Stimulated activated CD4-positive, alpha-beta T cell treated with anti-CD3 and anti-CD28 coated beads, Interleukin-15, amount 100 ng/mL, for 1 hour (primary cell): ENCODE measurements around the gene NET1.
A peak's percentile ranks its signal among the peaks of the same experiment; 100 is the strongest.
"Not testable (repeated sequence)": the region's sequence is repeated elsewhere in the genome, so short reads cannot be mapped to it uniquely, and the experiment has no call there.

Source experiments
- DNase-seq, 2 donors: peaks; one replicate each; pipeline ENCODE4 v3.0.0-alpha.2; 2020; ENCODE audit warnings: low read depth in 1 of 2, low spot score in 1 of 2

Gene NET1

GRCh38 chr10:5412277-5412941, at the start of gene NET1:
Gene NET1, plus strand, starts transcription at chr10:5412557. Its CDS starts 136 bp downstream, at chr10:5412693.
- DNase-seq: peak; percentile 19 to 60

- no peak for DNase-seq
These were observed 49.5 kb upstream of the NET1 start for GRCh38 chr10:5362873-5363272.

- no peak for DNase-seq
These were observed 48.0 kb upstream of the NET1 start for GRCh38 chr10:5364374-5364773.

- no peak for DNase-seq
These were observed 47.4 kb upstream of the NET1 start, which contains the start of gene UCN3 for GRCh38 chr10:5364890-5365338. Gene UCN3, plus strand, starts transcription at chr10:5364966. Its CDS starts 8,755 bp downstream, at chr10:5373721.

GRCh38 chr10:5365928-5366327, 46.4 kb upstream of the NET1 start:
- no peak for DNase-seq

- DNase-seq: no peak
These were observed 42.8 kb upstream of the NET1 start for GRCh38 chr10:5369362-5370158.

- no peak for DNase-seq
These were observed 41.6 kb upstream of the NET1 start for GRCh38 chr10:5370493-5371352.

- no peak for DNase-seq
These were observed 39.0 kb upstream of the NET1 start for GRCh38 chr10:5373307-5373706.

- DNase-seq: no peak
These were observed 38.3 kb upstream of the NET1 start for GRCh38 chr10:5373891-5374611.

- no peak for DNase-seq
These were observed 35.9 kb upstream of the NET1 start for GRCh38 chr10:5376450-5376849.

- DNase-seq: not testable (repeated sequence)
These were observed 33.2 kb upstream of the NET1 start for GRCh38 chr10:5379202-5379601.

- DNase-seq: not testable (repeated sequence)
These were observed 32.0 kb upstream of the NET1 start for GRCh38 chr10:5380395-5380794.

- DNase-seq: no peak
These were observed 31.2 kb upstream of the NET1 start for GRCh38 chr10:5381187-5381586.

- no peak for DNase-seq
These were observed 27.1 kb upstream of the NET1 start for GRCh38 chr10:5385224-5385623.

- DNase-seq: no peak
These were observed 25.2 kb upstream of the NET1 start for GRCh38 chr10:5387169-5387568.

GRCh38 chr10:5390607-5391205, 21.7 kb upstream of the NET1 start:
- DNase-seq: no peak

GRCh38 chr10:5391790-5392189, 20.6 kb upstream of the NET1 start:
- DNase-seq: no peak

GRCh38 chr10:5393529-5393928, 18.8 kb upstream of the NET1 start:
- DNase-seq: no peak

GRCh38 chr10:5395168-5395567, 17.2 kb upstream of the NET1 start:
- no peak for DNase-seq

- no peak for DNase-seq
These were observed 15.6 kb upstream of the NET1 start for GRCh38 chr10:5396556-5397300.
